DOHH2 (cell line): Measurements from ENCODE around the gene IRF2.

Experiments used
- H3F3A ChIP-seq: fragments of 200-600 bp; sonication (generic), shearing (Covaris generic); 2 replicates; pipeline ENCODE4 v1.6.0; 2016; ENCODE audit warnings: antibody characterized with exemption, mild to moderate bottlenecking; ENCODE audit not compliant: control insufficient read depth, insufficient read depth
- H3K27ac ChIP-seq: fragments of 200-600 bp; sonication (generic); 2 replicates; pipeline ENCODE4 v1.5.1; 2014; ENCODE audit warnings: low read depth, mild to moderate bottlenecking, low read length, moderate library complexity
- H3K27me3 ChIP-seq: fragments of 200-600 bp; sonication (generic); 2 replicates; pipeline ENCODE4 v1.6.1; 2014; ENCODE audit warnings: mild to moderate bottlenecking, low read length, mixed read lengths; ENCODE audit not compliant: control insufficient read depth
- H3K36me3 ChIP-seq: fragments of 200-600 bp; sonication (generic); 2 replicates; pipeline ENCODE4 v1.6.1; 2014; ENCODE audit warnings: mild to moderate bottlenecking, low read length, moderate library complexity, mixed read lengths; ENCODE audit not compliant: control insufficient read depth
- H3K4me1 ChIP-seq: fragments of 200-600 bp; sonication (generic); 2 replicates; pipeline ENCODE4 v1.6.1; 2014; ENCODE audit warnings: mild to moderate bottlenecking, low read length, mixed read lengths; ENCODE audit not compliant: control insufficient read depth
- H3K4me2 ChIP-seq: fragments of 200-600 bp; sonication (generic); 2 replicates; pipeline ENCODE4 v1.6.0; 2014; ENCODE audit warnings: mild to moderate bottlenecking, low read length, moderate library complexity
- H3K4me3 ChIP-seq: fragments of 200-600 bp; sonication (generic); 2 replicates; pipeline ENCODE4 v1.5.1; 2014; ENCODE audit warnings: mild to moderate bottlenecking, low read length, mixed read lengths
- H3K79me2 ChIP-seq: fragments of 200-600 bp; sonication (generic); 2 replicates; pipeline ENCODE4 v1.6.1; 2014; ENCODE audit warnings: mild to moderate bottlenecking, low read length, mixed read lengths; ENCODE audit not compliant: control insufficient read depth
- H3K9me2 ChIP-seq: fragments of 200-600 bp; sonication (generic); replicated peaks from 2 replicates; pipeline ENCODE4 v1.6.1; 2014; ENCODE audit warnings: mild to moderate bottlenecking, low read length, mixed read lengths; ENCODE audit not compliant: control insufficient read depth
- H3K9me3 ChIP-seq: fragments of 200-600 bp; sonication (generic); 2 replicates; pipeline ENCODE4 v1.6.1; 2014; ENCODE audit warnings: antibody characterized with exemption, low read length, mixed read lengths; ENCODE audit not compliant: control insufficient read depth, insufficient read depth
- H4K20me1 ChIP-seq: fragments of 200-600 bp; sonication (generic); 2 replicates; pipeline ENCODE4 v1.6.0; 2014; ENCODE audit warnings: low read depth, mild to moderate bottlenecking, antibody characterized with exemption, low read length, moderate library complexity; ENCODE audit not compliant: control insufficient read depth, insufficient read depth
- EZH2phosphoT487 ChIP-seq: fragments of 200-600 bp; sonication (generic); IDR thresholded peaks from 2 replicates; pipeline ENCODE4 v1.6.1; 2017; ENCODE audit warnings: borderline replicate concordance, mild to moderate bottlenecking, antibody characterized with exemption, low read length, moderate library complexity, mixed read lengths
- TF ChIP-seq, protein P1 (sequence below): fragments of 200-600 bp; sonication (generic); IDR thresholded peaks from one replicate; pipeline ENCODE4 v1.5.1; 2014; ENCODE audit warnings: antibody characterized with exemption, mild to moderate bottlenecking, low read depth, low read length; ENCODE audit not compliant: poor library complexity, severe bottlenecking

IRF2 gene

DNA sequence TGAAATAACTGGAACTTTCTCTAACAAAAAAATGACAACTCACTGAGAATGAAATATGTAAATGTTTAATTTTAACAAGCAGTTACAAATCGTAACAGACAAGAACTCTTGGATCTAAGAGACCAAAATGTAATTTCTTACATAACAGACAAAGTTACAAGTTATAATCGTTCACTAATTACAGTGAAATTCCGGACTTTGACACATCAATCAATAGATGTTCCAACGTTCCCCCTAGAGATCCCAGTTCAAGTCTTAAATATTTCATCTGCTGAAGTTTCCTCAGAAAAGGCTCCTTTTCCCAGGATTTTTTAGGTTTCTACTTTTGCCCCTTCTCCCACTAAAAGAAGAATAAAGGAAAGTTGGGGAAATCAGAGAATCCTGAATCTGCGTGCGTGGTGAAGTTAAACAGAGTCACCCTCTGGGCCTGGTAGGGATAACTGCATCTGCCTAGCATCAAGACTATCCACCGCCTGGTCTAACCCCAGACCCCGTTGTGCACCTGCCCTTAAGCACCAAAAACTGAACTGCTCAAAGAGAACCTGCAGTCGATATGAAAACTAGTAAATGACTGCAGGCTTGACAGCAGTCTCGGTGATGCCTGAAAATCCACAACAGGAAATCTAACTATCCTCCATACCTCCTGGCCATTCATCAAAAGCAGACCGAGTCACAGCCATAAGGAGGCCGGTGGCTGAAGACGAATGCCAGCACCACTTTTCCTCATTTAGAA lies 2.3 kb downstream of the IRF2 start:
- no peak for TF ChIP-seq EZH2phosphoT487
- TF ChIP-seq, protein P1, sequence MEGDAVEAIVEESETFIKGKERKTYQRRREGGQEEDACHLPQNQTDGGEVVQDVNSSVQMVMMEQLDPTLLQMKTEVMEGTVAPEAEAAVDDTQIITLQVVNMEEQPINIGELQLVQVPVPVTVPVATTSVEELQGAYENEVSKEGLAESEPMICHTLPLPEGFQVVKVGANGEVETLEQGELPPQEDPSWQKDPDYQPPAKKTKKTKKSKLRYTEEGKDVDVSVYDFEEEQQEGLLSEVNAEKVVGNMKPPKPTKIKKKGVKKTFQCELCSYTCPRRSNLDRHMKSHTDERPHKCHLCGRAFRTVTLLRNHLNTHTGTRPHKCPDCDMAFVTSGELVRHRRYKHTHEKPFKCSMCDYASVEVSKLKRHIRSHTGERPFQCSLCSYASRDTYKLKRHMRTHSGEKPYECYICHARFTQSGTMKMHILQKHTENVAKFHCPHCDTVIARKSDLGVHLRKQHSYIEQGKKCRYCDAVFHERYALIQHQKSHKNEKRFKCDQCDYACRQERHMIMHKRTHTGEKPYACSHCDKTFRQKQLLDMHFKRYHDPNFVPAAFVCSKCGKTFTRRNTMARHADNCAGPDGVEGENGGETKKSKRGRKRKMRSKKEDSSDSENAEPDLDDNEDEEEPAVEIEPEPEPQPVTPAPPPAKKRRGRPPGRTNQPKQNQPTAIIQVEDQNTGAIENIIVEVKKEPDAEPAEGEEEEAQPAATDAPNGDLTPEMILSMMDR: no peak
- Histone ChIP-seq H3K9me2 (no peaks in the 10 kb centered on the region), H3K79me2 (peaks cover 75% of the 10 kb centered on the region), H3K4me2 (peak overlapping the region; percentile 97), H3K4me3 (peak overlapping the region; percentile 88), H3K27me3 (no peaks in the 10 kb centered on the region), H4K20me1 (no peaks in the 10 kb centered on the region; the same call in 1 of the 2 replicates), H3K4me1 (peaks cover 70% of the 10 kb centered on the region), H3F3A (peaks cover 24% of the 10 kb centered on the region), H3K9me3 (no peaks in the 10 kb centered on the region), H3K27ac (peak overlapping the region; percentile 76), H3K36me3 (peaks cover 9% of the 10 kb centered on the region; the same call in 1 of the 2 replicates)

DNA sequence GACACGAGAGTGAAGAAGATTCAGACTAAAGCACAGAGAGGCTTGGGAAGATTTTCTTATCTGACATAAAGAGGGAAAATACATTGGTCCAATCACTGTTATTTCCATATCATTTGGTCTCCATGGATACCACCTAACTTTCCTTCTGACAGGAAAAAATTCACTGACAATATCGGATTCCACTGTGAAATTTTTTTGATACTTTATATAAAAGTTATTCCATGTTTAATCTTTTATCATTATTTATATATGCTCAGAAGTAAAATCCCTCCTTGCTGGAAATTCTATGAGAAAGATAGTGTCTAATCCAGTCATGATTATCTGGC lies 3.6 kb downstream of the IRF2 start:
- Histone ChIP-seq H3K27ac (peak overlapping the region; percentile 76), H4K20me1 (no peaks in the 10 kb centered on the region; the same call in 1 of the 2 replicates), H3K27me3 (no peaks in the 10 kb centered on the region), H3K4me2 (peak overlapping the region; percentile 97), H3K36me3 (0 out of 2 replicates have a peak, but pooled peaks cover 4% of the 10 kb centered on the region), H3K79me2 (peaks cover 81% of the 10 kb centered on the region), H3K4me3 (peak overlapping the region; percentile 88), H3K9me3 (no peaks in the 10 kb centered on the region), H3F3A (peaks cover 24% of the 10 kb centered on the region), H3K4me1 (peaks cover 65% of the 10 kb centered on the region), H3K9me2 (no peaks in the 10 kb centered on the region)
- TF ChIP-seq, protein P1: no peak
- TF ChIP-seq EZH2phosphoT487: no peak

DNA sequence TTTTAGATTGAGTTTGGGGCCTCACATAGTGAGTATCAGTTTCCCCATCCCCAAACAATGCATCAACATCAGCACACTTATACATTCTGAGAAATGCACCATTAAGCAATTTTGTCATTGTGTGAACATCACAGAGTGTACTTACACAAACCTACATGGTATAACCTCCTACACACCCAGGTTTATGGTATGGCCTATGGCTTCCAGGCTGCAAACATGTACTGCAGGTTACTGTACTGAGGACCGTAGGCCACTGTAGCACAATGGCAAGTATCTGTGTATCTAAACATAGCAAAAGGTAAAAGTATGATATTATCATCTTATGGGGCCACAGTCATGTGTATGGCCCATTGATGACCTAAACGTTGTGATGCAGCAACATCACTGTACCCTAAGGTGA lies 7.7 kb downstream of the IRF2 start:
- peaks cover 72% of the 10 kb centered on the region for H3K4me1 ChIP-seq
- TF ChIP-seq, protein P1: no peak
- TF ChIP-seq EZH2phosphoT487: no peak
- H3K36me3 ChIP-seq: 0 out of 2 replicates have a peak, but pooled peaks cover 4% of the 10 kb centered on the region
- H3K4me3 ChIP-seq: no peak overlapping the region
- H3K27ac ChIP-seq: no peak overlapping the region
- H3F3A ChIP-seq: peaks cover 21% of the 10 kb centered on the region
- H3K9me3 ChIP-seq: no peaks in the 10 kb centered on the region
- no peaks in the 10 kb centered on the region for H3K27me3 ChIP-seq
- H4K20me1 ChIP-seq: no peaks in the 10 kb centered on the region; the same call in 1 of the 2 replicates
- peaks cover 56% of the 10 kb centered on the region for H3K79me2 ChIP-seq
- no peak overlapping the region for H3K4me2 ChIP-seq
- H3K9me2 ChIP-seq: no peaks in the 10 kb centered on the region
